ENCODE data around the gene GPR161.

GPR161 gene

GRCh38 chr1:168148916-168149315 lies 12.2 kb upstream of the GPR161 start:
- no peak for DNase-seq (ENCODE audit: low read depth)

- DNase-seq (ENCODE audit: low read depth): no peak
Measured at GRCh38 chr1:168146626-168147025, 9.9 kb upstream of the GPR161 start.

GRCh38 chr1:168146160-168146539 lies 9.4 kb upstream of the GPR161 start:
- DNase-seq (ENCODE audit: low read depth): no peak

GRCh38 chr1:168145184-168146159 lies 8.7 kb upstream of the GPR161 start:
- DNase-seq (ENCODE audit: low read depth): peak; percentile 78

- DNase-seq (ENCODE audit: low read depth): no peak
Measured at GRCh38 chr1:168141871-168142385, 5.2 kb upstream of the GPR161 start.

- no peak for DNase-seq (ENCODE audit: low read depth)
Measured at GRCh38 chr1:168139070-168139469, 2.3 kb upstream of the GPR161 start.

- DNase-seq (ENCODE audit: low read depth): no peak
Measured at GRCh38 chr1:168138134-168138533, 1.4 kb upstream of the GPR161 start.

GRCh38 chr1:168137515-168137821 lies 738 bp upstream of the GPR161 start:
- DNase-seq (ENCODE audit: low read depth): no peak

GRCh38 chr1:168135921-168136708 lies 615 bp downstream of the GPR161 start:
- no peak for DNase-seq (ENCODE audit: low read depth)

- DNase-seq (ENCODE audit: low read depth): no peak
Measured at GRCh38 chr1:168135116-168135920, 1.4 kb downstream of the GPR161 start.

- no peak for DNase-seq (ENCODE audit: low read depth)
Measured at GRCh38 chr1:168134642-168135041, 2.1 kb downstream of the GPR161 start.

GRCh38 chr1:168134132-168134531 lies 2.6 kb downstream of the GPR161 start:
- no peak for DNase-seq (ENCODE audit: low read depth)

GRCh38 chr1:168129933-168130332 lies 6.8 kb downstream of the GPR161 start:
- no peak for DNase-seq (ENCODE audit: low read depth)

- no peak for DNase-seq (ENCODE audit: low read depth)
Measured at GRCh38 chr1:168127503-168127902, 9.2 kb downstream of the GPR161 start.

- DNase-seq (ENCODE audit: low read depth): no peak
Measured at GRCh38 chr1:168125051-168125450, 11.7 kb downstream of the GPR161 start.

GRCh38 chr1:168121401-168122011 lies 15.2 kb downstream of the GPR161 start:
- no peak for DNase-seq (ENCODE audit: low read depth)

- DNase-seq (ENCODE audit: low read depth): no peak
Measured at GRCh38 chr1:168119750-168120149, 17.0 kb downstream of the GPR161 start.

- no peak for DNase-seq (ENCODE audit: low read depth)
Measured at GRCh38 chr1:168116327-168116799, 20.4 kb downstream of the GPR161 start.

- DNase-seq (ENCODE audit: low read depth): no peak
Measured at GRCh38 chr1:168114845-168115244, 21.9 kb downstream of the GPR161 start.

GRCh38 chr1:168112673-168113305 lies 23.9 kb downstream of the GPR161 start:
- DNase-seq (ENCODE audit: low read depth): no peak
